ENCODE data around the gene SHISA7.

The SHISA7 gene

GRCh38 chr19:55443045-55443823, at the start of gene SHISA7:
Gene SHISA7, minus strand, starts transcription at chr19:55443300. Its CDS starts 437 bp downstream, at chr19:55442863.
- DNase-seq (ENCODE audit: low spot score): no peak

- no peak for DNase-seq (ENCODE audit: low spot score)
These were observed 49.4 kb upstream of the SHISA7 start for GRCh38 chr19:55492362-55492944.

GRCh38 chr19:55491546-55492360, 48.7 kb upstream of the SHISA7 start:
- DNase-seq (ENCODE audit: low spot score): no peak

- no peak for DNase-seq (ENCODE audit: low spot score)
These were observed 47.7 kb upstream of the SHISA7 start for GRCh38 chr19:55490478-55491432.

GRCh38 chr19:55489711-55490477, 46.8 kb upstream of the SHISA7 start:
- DNase-seq (ENCODE audit: low spot score): no peak

GRCh38 chr19:55488986-55489710, 46.0 kb upstream of the SHISA7 start:
- no peak for DNase-seq (ENCODE audit: low spot score)

GRCh38 chr19:55487924-55488687, 45.0 kb upstream of the SHISA7 start, which contains the start of gene SSC5D:
Gene SSC5D, plus strand, starts transcription at chr19:55488436. Its CDS starts 154 bp downstream, at chr19:55488590.
- DNase-seq (ENCODE audit: low spot score): no peak

GRCh38 chr19:55486971-55487923, 44.1 kb upstream of the SHISA7 start:
- no peak for DNase-seq (ENCODE audit: low spot score)

GRCh38 chr19:55486043-55486970, 43.2 kb upstream of the SHISA7 start:
- no peak for DNase-seq (ENCODE audit: low spot score)

- no peak for DNase-seq (ENCODE audit: low spot score)
These were observed 42.4 kb upstream of the SHISA7 start for GRCh38 chr19:55485439-55486011.

GRCh38 chr19:55484593-55485438, 41.7 kb upstream of the SHISA7 start, which contains the start of gene NAT14:
Gene NAT14, plus strand, starts transcription at chr19:55485188. Its CDS starts 521 bp downstream, at chr19:55485709.
- DNase-seq (ENCODE audit: low spot score): peak; percentile 69

- no peak for DNase-seq (ENCODE audit: low spot score)
These were observed 40.8 kb upstream of the SHISA7 start for GRCh38 chr19:55483706-55484592.

- no peak for DNase-seq (ENCODE audit: low spot score)
These were observed 40.0 kb upstream of the SHISA7 start for GRCh38 chr19:55482967-55483705.

All from LoVo (cell line).